ENCODE measurements around the gene TGFB1I1. TPM values are rescaled to one million over a fixed set of nuclear protein-coding genes. Genes with fewer than 3 reads are reported as not detected.
"Not testable (repeated sequence)": the region's sequence is repeated elsewhere in the genome, so short reads cannot be mapped to it uniquely, and the experiment has no call there.

Gene TGFB1I1
- total and polyA plus RNA-seq, 7 donors = 4.5 to 11.5 (median 8.3) TPM

DNA sequence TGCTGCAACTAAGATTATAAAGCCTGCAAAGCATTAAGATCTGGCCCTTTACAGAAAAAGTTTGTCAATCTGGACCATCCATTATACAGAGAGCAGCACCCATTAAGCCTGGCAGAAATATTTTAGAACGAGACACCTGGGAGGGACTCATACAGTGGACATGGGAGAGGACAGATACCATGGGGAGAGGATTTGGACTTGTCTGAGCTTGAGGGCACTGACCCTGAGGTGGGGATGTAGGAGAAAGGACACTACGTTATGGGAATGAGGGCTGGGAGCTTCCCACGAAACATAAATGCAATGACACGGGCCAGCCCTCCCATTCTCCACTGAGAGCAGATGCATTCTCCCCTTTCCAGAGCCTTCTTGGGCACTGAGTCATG, 30.0 kb downstream of the TGFB1I1 start:
- 68 to 83% (median 68%) methylated on average over 4 of the region's 4 CpGs for WGBS, 3 donors
- no peak for ATAC-seq
- TF ChIP-seq, protein P1, sequence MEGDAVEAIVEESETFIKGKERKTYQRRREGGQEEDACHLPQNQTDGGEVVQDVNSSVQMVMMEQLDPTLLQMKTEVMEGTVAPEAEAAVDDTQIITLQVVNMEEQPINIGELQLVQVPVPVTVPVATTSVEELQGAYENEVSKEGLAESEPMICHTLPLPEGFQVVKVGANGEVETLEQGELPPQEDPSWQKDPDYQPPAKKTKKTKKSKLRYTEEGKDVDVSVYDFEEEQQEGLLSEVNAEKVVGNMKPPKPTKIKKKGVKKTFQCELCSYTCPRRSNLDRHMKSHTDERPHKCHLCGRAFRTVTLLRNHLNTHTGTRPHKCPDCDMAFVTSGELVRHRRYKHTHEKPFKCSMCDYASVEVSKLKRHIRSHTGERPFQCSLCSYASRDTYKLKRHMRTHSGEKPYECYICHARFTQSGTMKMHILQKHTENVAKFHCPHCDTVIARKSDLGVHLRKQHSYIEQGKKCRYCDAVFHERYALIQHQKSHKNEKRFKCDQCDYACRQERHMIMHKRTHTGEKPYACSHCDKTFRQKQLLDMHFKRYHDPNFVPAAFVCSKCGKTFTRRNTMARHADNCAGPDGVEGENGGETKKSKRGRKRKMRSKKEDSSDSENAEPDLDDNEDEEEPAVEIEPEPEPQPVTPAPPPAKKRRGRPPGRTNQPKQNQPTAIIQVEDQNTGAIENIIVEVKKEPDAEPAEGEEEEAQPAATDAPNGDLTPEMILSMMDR (IDR thresholded peaks at IDR 0.05) = no peak

GRCh38 chr16:31502981-31503380, 31.0 kb downstream of the TGFB1I1 start:
- DNase-seq (no peak), ATAC-seq (no peak)
- Histone ChIP-seq H3K9me3 (no peaks in the 10 kb centered on the region), H3K4me1 (peaks cover 17% of the 10 kb centered on the region), H3K27ac (no peak overlapping the region), H3K4me3 (no peak overlapping the region), H3K36me3 (ENCODE audit: insufficient read depth in 1 of 2, low read depth in 1 of 2) (peaks cover 6 to 56% of the 10 kb centered on the region in 2 donors), H3K27me3 (ENCODE audit: insufficient read depth in 3 of 3, low read length in 2 of 3) (no peaks in the 10 kb centered on the region)
- intact Hi-C loops (cut with DNase I) = loop anchor here in 1 of 2 donors (10.0 kb wide), 2 partner anchors 212 to 372 kb away; partner anchors contain the start of gene ZNF267
- TF ChIP-seq, protein P1 (IDR thresholded peaks at IDR 0.05) = no peak

More for the DNA sequence above, 30.0 kb downstream of the TGFB1I1 start:
- Histone ChIP-seq H3K36me3 (ENCODE audit: insufficient read depth in 1 of 2, low read depth in 1 of 2) (peaks cover 6 to 67% of the 10 kb centered on the region in 2 donors), H3K27me3 (ENCODE audit: insufficient read depth in 3 of 3, low read length in 2 of 3) (no peaks in the 10 kb centered on the region), H3K9me3 (no peaks in the 10 kb centered on the region), H3K27ac (no peak overlapping the region), H3K4me1 (peaks cover 13% of the 10 kb centered on the region), H3K4me3 (no peak overlapping the region)
- intact Hi-C loops (cut with DNase I) = loop anchor here in 1 of 2 donors (10.0 kb wide), 2 partner anchors 213 to 373 kb away; partner anchors contain the start of gene ZNF267
- no peak for DNase-seq

- not testable (repeated sequence) for H3K4me3 ChIP-seq; DNase-seq; H3K9me3 ChIP-seq; H3K27ac ChIP-seq; H3K27me3 ChIP-seq (ENCODE audit: insufficient read depth in 3 of 3, low read length in 2 of 3); ATAC-seq
- peaks cover 5 to 51% of the 10 kb centered on the region in 2 donors for H3K36me3 ChIP-seq (ENCODE audit: insufficient read depth in 1 of 2, low read depth in 1 of 2)
- 89 to 93% (median 90%) methylated on average over 8 of the region's 8 CpGs for WGBS, 3 donors
- H3K4me1 ChIP-seq = peaks cover 17% of the 10 kb centered on the region
- intact Hi-C loops (cut with DNase I) = loop anchor here in 1 of 2 donors (10.0 kb wide), 2 partner anchors 211 to 371 kb away; partner anchors contain the start of gene ZNF267
These were observed 31.6 kb downstream of the TGFB1I1 start for GRCh38 chr16:31503555-31503954.

GRCh38 chr16:31504159-31504558, 32.2 kb downstream of the TGFB1I1 start:
- DNase-seq (no peak), ATAC-seq (no peak)
- Histone ChIP-seq H3K27ac (no peak overlapping the region), H3K4me3 (no peak overlapping the region), H3K27me3 (ENCODE audit: insufficient read depth in 3 of 3, low read length in 2 of 3) (no peaks in the 10 kb centered on the region), H3K4me1 (peaks cover 17% of the 10 kb centered on the region), H3K36me3 (ENCODE audit: insufficient read depth in 1 of 2, low read depth in 1 of 2) (peaks cover 0 to 45% of the 10 kb centered on the region in 2 donors), H3K9me3 (no peaks in the 10 kb centered on the region)
- 40 to 52% (median 51%) methylated on average over 8 of the region's 8 CpGs for whole genome bisulfite sequencing, 3 donors
- TF ChIP-seq, protein P1 (IDR thresholded peaks at IDR 0.05) = no peak
- intact Hi-C loops (cut with DNase I) = loop anchor here in 1 of 2 donors (10.0 kb wide), 2 partner anchors 211 to 371 kb away; partner anchors contain the start of gene ZNF267

DNA sequence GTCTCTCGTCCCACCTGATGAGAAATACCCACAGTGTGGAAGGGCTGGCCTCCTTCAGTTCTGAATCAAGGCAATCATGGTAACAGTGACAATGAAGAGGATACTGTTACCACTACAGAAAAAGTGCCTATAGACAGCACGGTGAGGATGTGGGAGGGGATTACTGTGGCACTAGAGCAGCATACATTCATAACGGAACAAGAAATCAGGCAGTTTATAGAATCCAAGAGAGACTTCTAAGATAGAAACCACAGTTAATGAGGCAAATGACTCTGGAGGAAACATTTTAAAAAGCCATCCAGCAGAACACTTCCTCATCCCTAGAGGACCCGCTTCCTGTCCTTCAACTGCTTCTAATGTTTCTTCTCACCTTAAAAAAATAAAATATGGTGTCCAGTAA, 33.5 kb downstream of the TGFB1I1 start:
- TF ChIP-seq, protein P1 (IDR thresholded peaks at IDR 0.05) = no peak
- ATAC-seq (no peak), DNase-seq (no peak)
- 69 to 72% (median 70%) methylated on average over 4 of the region's 4 CpGs for WGBS, 3 donors
- peaks cover 21% of the 10 kb centered on the region for H3K4me1 ChIP-seq
- no peak overlapping the region for H3K4me3 ChIP-seq
- intact Hi-C loops (cut with DNase I) = loop anchor here in 1 of 2 donors (10.0 kb wide), 2 partner anchors 209 to 369 kb away; partner anchors contain the start of gene ZNF267
- peaks cover 0 to 31% of the 10 kb centered on the region in 2 donors for H3K36me3 ChIP-seq (ENCODE audit: insufficient read depth in 1 of 2, low read depth in 1 of 2)
- no peaks in the 10 kb centered on the region for H3K27me3 ChIP-seq (ENCODE audit: insufficient read depth in 3 of 3, low read length in 2 of 3)
- no peaks in the 10 kb centered on the region for H3K9me3 ChIP-seq
- H3K27ac ChIP-seq = no peak overlapping the region

All from psoas muscle (tissue), 8 donors.